Thoracic aorta (tissue), 2 donors: Measurements from ENCODE around the gene HPX. TPM values are rescaled to one million over a fixed set of nuclear protein-coding genes. Genes with fewer than 3 reads are reported as not detected.
A peak's percentile ranks its signal among the peaks of the same experiment; 100 is the strongest.

Experiments
- ATAC-seq: fragments of 150-250 bp; one replicate; pipeline ENCODE4 v1.8.0; 2017; ENCODE audit warnings: low read depth; ENCODE audit not compliant: insufficient number of reproducible peaks, low FRiP score
- DNase-seq: peaks from one replicate; pipeline ENCODE4 v3.0.0-alpha.2; 2020; ENCODE audit warnings: low spot score
- H3K27ac ChIP-seq, 2 donors: fragments of 200-600 bp; sonication (generic); 1 replicate in 1 of 2; 2 replicates in 1 of 2; pipeline ENCODE4 v1.5.1; 2016; ENCODE audit warnings: mild to moderate bottlenecking in 2 of 2, moderate library complexity in 2 of 2
- H3K27me3 ChIP-seq: fragments of 200-600 bp; sonication (generic); replicated peaks from 2 replicates; pipeline ENCODE4 v1.6.0; 2016; ENCODE audit warnings: mild to moderate bottlenecking; ENCODE audit not compliant: insufficient read depth
- H3K36me3 ChIP-seq: fragments of 200-600 bp; sonication (generic); one replicate; pipeline ENCODE4 v1.5.1; 2016
- H3K4me1 ChIP-seq, 2 donors: fragments of 200-600 bp; sonication (generic); 1 replicate in 1 of 2; 2 replicates in 1 of 2; pipeline versions ENCODE4 v1.5.1 to v1.6.0; 2016; ENCODE audit warnings: low read depth in 2 of 2, mild to moderate bottlenecking in 1 of 2; ENCODE audit not compliant: control insufficient read depth in 1 of 2
- H3K4me3 ChIP-seq: fragments of 200-600 bp; sonication (generic); 2 replicates; pipeline ENCODE4 v1.5.1; 2016; ENCODE audit warnings: mild to moderate bottlenecking
- H3K9me3 ChIP-seq: fragments of 200-600 bp; sonication (generic); 2 replicates; pipeline ENCODE4 v1.5.1; 2016
- total RNA-seq, 2 donors: library from RNA; depleted of rRNA; stranded (reverse); fragments of >200 nt; gene quantifications; one replicate each; pipeline versions ENCODE4 v1.1.0 to v1.2.3, GENCODE V29; 2016
- TF ChIP-seq, protein P1 (sequence below): fragments of 200-600 bp; sonication (generic); IDR thresholded peaks from one replicate; pipeline ENCODE4 v1.5.1; 2019; ENCODE audit warnings: antibody characterized with exemption

HPX gene
- total RNA-seq, 2 donors from 2014 or later = 0.54 to 2.9 TPM

DNA sequence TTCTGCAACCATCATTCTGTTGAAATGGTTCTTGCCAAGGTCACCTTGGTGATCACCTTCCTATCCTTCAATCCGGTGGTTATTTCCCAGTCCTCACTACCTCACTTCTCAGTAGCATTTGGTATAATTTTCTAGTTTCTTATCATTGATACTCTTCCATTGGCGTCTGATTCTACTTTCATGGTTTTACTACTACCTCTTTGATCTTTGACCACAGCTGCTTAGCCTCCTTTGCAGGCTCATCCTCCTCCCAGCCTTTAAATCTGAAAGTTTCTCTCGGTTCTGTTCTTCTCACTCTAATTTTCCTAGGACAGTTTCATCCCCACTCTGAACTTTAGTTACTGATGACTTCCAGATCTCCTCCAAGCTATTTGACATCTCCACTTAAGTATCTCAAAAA is 45.5 kb upstream of the HPX start:
- Histone ChIP-seq H3K4me3 (no peak overlapping the region), H3K36me3 (no peaks in the 10 kb centered on the region), H3K27ac (no peak overlapping the region), H3K9me3 (no peaks in the 10 kb centered on the region), H3K27me3 (no peaks in the 10 kb centered on the region), H3K4me1 (peaks cover 9 to 11% of the 10 kb centered on the region in 2 donors)
- ATAC-seq = no peak
- no peak for DNase-seq
- TF ChIP-seq, protein P1, sequence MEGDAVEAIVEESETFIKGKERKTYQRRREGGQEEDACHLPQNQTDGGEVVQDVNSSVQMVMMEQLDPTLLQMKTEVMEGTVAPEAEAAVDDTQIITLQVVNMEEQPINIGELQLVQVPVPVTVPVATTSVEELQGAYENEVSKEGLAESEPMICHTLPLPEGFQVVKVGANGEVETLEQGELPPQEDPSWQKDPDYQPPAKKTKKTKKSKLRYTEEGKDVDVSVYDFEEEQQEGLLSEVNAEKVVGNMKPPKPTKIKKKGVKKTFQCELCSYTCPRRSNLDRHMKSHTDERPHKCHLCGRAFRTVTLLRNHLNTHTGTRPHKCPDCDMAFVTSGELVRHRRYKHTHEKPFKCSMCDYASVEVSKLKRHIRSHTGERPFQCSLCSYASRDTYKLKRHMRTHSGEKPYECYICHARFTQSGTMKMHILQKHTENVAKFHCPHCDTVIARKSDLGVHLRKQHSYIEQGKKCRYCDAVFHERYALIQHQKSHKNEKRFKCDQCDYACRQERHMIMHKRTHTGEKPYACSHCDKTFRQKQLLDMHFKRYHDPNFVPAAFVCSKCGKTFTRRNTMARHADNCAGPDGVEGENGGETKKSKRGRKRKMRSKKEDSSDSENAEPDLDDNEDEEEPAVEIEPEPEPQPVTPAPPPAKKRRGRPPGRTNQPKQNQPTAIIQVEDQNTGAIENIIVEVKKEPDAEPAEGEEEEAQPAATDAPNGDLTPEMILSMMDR = no peak

DNA sequence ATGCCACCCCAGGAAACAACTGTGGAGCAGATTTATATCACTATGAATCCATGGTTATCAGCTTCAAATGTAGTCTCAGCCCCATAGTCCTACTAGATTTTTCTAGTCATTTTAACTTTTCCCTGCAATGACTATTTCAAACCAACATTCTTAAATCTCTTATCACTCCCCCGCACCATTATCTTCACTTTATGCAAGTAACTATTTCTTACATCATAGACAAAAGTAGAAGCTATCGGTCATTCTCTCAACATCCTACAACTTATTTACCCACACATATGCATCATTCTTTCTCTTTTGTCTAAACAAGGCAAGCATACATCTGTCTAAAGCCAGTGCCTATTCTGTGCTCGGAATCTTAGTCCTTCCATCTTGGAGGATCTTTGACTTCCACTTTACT is 44.9 kb upstream of the HPX start:
- TF ChIP-seq, protein P1 = no peak
- Histone ChIP-seq H3K9me3 (no peaks in the 10 kb centered on the region), H3K4me3 (no peak overlapping the region), H3K36me3 (no peaks in the 10 kb centered on the region), H3K27ac (no peak overlapping the region), H3K4me1 (peaks cover 10 to 13% of the 10 kb centered on the region in 2 donors), H3K27me3 (no peaks in the 10 kb centered on the region)
- DNase-seq (no peak), ATAC-seq (no peak)

DNA sequence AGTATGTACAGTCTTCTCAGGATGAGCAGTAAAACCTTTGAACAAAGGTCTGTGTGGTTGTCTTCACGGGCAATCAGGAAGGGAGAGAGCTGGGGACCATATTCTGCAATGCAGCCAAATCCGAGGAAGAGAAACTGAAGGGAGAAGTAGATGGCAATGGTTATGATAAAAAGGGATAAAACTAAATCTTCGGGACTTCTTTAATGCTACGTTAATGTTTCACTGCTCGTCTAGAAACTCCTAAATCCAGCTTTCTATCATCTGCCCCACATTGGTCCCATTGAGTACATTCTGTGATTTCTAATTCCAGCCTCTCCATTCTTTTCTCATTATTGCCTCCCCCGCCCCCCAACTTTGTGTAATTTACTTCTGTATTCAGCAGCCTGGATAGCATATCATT is 42.2 kb upstream of the HPX start:
- H3K27me3 ChIP-seq = no peaks in the 10 kb centered on the region
- H3K27ac ChIP-seq = no peak overlapping the region
- DNase-seq = no peak
- H3K36me3 ChIP-seq = peaks cover 8% of the 10 kb centered on the region
- H3K4me3 ChIP-seq = no peak overlapping the region
- ATAC-seq = no peak
- H3K9me3 ChIP-seq = no peaks in the 10 kb centered on the region
- H3K4me1 ChIP-seq = peaks cover 16 to 27% of the 10 kb centered on the region in 2 donors
- TF ChIP-seq, protein P1 = no peak

DNA sequence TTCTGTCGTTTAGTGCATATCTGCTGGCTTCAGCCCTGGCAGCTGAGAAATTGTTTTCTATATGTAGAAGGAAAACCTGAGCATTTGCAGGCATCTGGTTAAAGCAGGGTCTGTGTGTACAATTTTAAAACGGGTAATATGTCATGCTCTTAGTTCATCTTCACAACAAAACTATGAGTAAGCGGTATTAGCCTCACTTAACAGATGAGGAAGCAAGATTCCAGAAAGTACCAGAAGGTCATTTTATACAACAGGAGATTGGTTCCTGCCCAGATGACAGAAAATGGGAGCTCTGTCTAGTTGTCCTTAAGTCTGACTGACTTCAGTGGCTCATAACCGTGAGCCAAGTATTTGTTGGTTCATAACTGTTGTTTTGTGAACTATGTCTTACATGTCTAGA is 41.7 kb upstream of the HPX start:
- peaks cover 12% of the 10 kb centered on the region for H3K36me3 ChIP-seq
- no peak for DNase-seq
- ATAC-seq = no peak

DNA sequence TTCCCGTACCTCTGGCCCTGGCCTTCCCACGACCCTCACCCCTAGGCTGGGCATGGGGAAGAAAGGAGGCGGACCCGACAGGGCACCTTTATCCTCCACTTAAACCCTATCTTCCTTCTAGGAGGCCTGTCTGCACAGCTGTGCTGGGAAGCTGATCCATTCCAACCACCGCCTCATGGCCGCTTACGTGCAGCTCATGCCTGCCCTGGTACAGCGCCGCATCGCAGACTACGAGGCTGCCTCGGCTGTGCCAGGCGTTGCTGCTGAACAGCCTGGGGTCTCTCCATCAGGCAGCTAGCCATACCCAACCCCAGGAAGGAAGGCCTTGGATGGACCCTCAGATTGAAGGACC is 41.1 kb upstream of the HPX start:
- DNase-seq = no peak
- peaks cover 17% of the 10 kb centered on the region for H3K36me3 ChIP-seq
- peaks cover 16 to 27% of the 10 kb centered on the region in 2 donors for H3K4me1 ChIP-seq
- H3K27me3 ChIP-seq = no peaks in the 10 kb centered on the region
- peak overlapping the region; percentile 83 to 91 for H3K27ac ChIP-seq
- TF ChIP-seq, protein P1 = no peak
- peak overlapping the region; percentile 95 for H3K4me3 ChIP-seq
- H3K9me3 ChIP-seq = no peaks in the 10 kb centered on the region
- no peak for ATAC-seq

More for the DNA sequence above, 41.7 kb upstream of the HPX start:
- Histone ChIP-seq H3K4me3 (peak overlapping the region; percentile 95), H3K9me3 (no peaks in the 10 kb centered on the region), H3K27me3 (no peaks in the 10 kb centered on the region), H3K4me1 (peaks cover 16 to 27% of the 10 kb centered on the region in 2 donors), H3K27ac (peak overlapping the region; percentile 83 to 91)
- TF ChIP-seq, protein P1 = no peak
